Upper lobe of left lung (tissue), 4 donors: ENCODE results near the gene AQP2.

Experiments
- CTCF ChIP-seq, 6 experiments: fragments of 450-650 bp in 4 of 6; fragments of 200-600 bp in 2 of 6; sonication (generic) in 2 of 6; IDR thresholded peaks; one replicate each; pipeline ENCODE4 v1.5.1; 2016 to 2019; ENCODE audit warnings: antibody characterized with exemption in 6 of 6
- POLR2A ChIP-seq, 4 donors: fragments of 450-650 bp; IDR thresholded peaks; one replicate each; pipeline ENCODE4 v1.5.1; 2016 to 2017; ENCODE audit warnings: antibody characterized with exemption in 4 of 4, mild to moderate bottlenecking in 2 of 4
- POLR2AphosphoS5 ChIP-seq, 2 donors: sonication (generic); formaldehyde crosslinking; IDR thresholded peaks; one replicate each; pipeline ENCODE4 v1.5.1; 2017; ENCODE audit warnings: antibody characterized with exemption in 2 of 2

- no peak for TF ChIP-seq POLR2A (IDR thresholded peaks at IDR 0.05)
- TF ChIP-seq CTCF (IDR thresholded peaks at IDR 0.05): no peak
- TF ChIP-seq POLR2AphosphoS5 (IDR thresholded peaks at IDR 0.05): no peak
These were observed 3.7 kb downstream of the AQP2 start for GRCh38 chr12:49953961-49954846.
